KMS-11 (cell line): ENCODE results near the gene LDB2.

Source experiments
- H2AFZ ChIP-seq: fragments of 200-600 bp; sonication (generic); 2 replicates; pipeline ENCODE4 v1.6.1; 2016; ENCODE audit warnings: antibody characterized with exemption, mixed run types, low read depth
- H3K27ac ChIP-seq: fragments of 200-600 bp; sonication (generic); 2 replicates; pipeline ENCODE4 v1.6.1; 2016; ENCODE audit warnings: mild to moderate bottlenecking, mixed run types
- H3K27me3 ChIP-seq: fragments of 200-600 bp; sonication (generic); 2 replicates; pipeline ENCODE4 v1.6.1; 2017; ENCODE audit warnings: mild to moderate bottlenecking, low read depth, mixed run types, moderate library complexity; ENCODE audit not compliant: insufficient read depth
- H3K36me3 ChIP-seq: fragments of 200-600 bp; sonication (generic); 2 replicates; pipeline ENCODE4 v1.6.1; 2017; ENCODE audit warnings: mild to moderate bottlenecking, mixed run types; ENCODE audit not compliant: insufficient read depth
- H3K4me1 ChIP-seq: fragments of 200-600 bp; sonication (generic); 2 replicates; pipeline ENCODE4 v1.6.1; 2016; ENCODE audit warnings: mild to moderate bottlenecking, low read depth, mixed run types; ENCODE audit not compliant: poor library complexity, severe bottlenecking
- H3K4me2 ChIP-seq: fragments of 200-600 bp; sonication (generic); 2 replicates; pipeline ENCODE4 v1.7.0; 2016; ENCODE audit warnings: mild to moderate bottlenecking, mixed run types
- H3K4me3 ChIP-seq: fragments of 200-600 bp; sonication (generic); IDR thresholded peaks from 2 replicates; pipeline ENCODE4 v1.6.1; 2017; ENCODE audit warnings: low read depth, low read length, mixed read lengths; ENCODE audit not compliant: insufficient read depth
- H3K79me2 ChIP-seq: fragments of 200-600 bp; sonication (generic); 2 replicates; pipeline ENCODE4 v1.6.1; 2016; ENCODE audit warnings: low read depth, mixed run types; ENCODE audit not compliant: insufficient read depth
- H3K9ac ChIP-seq: fragments of 200-600 bp; sonication (generic); 2 replicates; pipeline ENCODE4 v1.6.1; 2016; ENCODE audit warnings: mild to moderate bottlenecking, mixed run types
- H4K20me1 ChIP-seq: fragments of 200-600 bp; sonication (generic); 2 replicates; pipeline ENCODE4 v1.6.1; 2016; ENCODE audit warnings: mild to moderate bottlenecking, mixed run types; ENCODE audit not compliant: insufficient read depth
- TF ChIP-seq, protein P1 (sequence below): fragments of 200-600 bp; sonication (generic); conservative IDR thresholded peaks from 2 replicates; pipeline ENCODE4 v1.6.1; 2017; ENCODE audit warnings: low read depth, mild to moderate bottlenecking, antibody characterized with exemption, low read length, moderate library complexity, mixed read lengths

LDB2 gene

GRCh38 chr4:16764622-16765021 lies 133.8 kb downstream of the LDB2 start:
- TF ChIP-seq, protein P1, sequence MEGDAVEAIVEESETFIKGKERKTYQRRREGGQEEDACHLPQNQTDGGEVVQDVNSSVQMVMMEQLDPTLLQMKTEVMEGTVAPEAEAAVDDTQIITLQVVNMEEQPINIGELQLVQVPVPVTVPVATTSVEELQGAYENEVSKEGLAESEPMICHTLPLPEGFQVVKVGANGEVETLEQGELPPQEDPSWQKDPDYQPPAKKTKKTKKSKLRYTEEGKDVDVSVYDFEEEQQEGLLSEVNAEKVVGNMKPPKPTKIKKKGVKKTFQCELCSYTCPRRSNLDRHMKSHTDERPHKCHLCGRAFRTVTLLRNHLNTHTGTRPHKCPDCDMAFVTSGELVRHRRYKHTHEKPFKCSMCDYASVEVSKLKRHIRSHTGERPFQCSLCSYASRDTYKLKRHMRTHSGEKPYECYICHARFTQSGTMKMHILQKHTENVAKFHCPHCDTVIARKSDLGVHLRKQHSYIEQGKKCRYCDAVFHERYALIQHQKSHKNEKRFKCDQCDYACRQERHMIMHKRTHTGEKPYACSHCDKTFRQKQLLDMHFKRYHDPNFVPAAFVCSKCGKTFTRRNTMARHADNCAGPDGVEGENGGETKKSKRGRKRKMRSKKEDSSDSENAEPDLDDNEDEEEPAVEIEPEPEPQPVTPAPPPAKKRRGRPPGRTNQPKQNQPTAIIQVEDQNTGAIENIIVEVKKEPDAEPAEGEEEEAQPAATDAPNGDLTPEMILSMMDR, result no peak
- H4K20me1 ChIP-seq, result no peaks in the 10 kb centered on the region
- H3K9ac ChIP-seq, result no peak overlapping the region
- no peak overlapping the region for H3K27ac ChIP-seq
- H3K4me2 ChIP-seq, result no peak overlapping the region
- no peak overlapping the region for H3K4me3 ChIP-seq
- no peaks in the 10 kb centered on the region for H3K4me1 ChIP-seq
- H3K36me3 ChIP-seq, result no peaks in the 10 kb centered on the region
- no peaks in the 10 kb centered on the region for H3K27me3 ChIP-seq
- H3K79me2 ChIP-seq, result no peaks in the 10 kb centered on the region
- H2AFZ ChIP-seq, result no peak overlapping the region

DNA sequence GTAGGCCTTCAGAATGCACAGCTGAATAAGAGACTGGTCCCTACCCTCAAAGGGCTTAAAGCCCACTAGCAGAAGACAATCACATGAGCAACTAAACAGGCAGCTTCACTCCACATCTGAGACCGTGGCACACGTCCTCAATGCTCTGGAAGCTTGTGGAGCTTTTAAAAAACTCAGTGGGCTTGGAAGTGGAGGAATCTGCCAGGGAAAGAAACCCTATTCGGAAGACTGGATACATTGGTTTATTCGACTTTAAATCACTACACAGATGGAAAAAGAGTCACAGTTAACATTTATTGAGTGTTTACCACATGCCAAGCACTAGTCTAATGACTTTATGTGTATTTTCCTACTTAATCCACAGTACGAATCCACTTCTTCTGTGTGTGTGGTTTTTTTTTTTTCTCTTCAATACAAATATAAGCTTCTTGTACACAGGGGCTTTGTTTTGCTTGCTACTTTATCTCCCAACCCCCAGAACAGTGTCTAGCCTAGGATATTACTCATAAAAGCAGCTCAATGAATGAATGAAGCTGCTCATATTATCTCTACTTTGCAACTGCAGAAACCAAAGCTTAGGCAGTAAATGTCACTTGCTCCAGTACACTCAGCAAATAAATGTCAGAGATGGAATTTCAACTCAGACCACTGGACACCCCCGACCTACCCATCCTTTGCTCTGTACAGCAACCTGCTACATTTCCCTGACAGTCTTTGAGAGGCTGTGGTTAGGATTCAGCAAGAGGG lies 137.7 kb downstream of the LDB2 start:
- TF ChIP-seq, protein P1, result no peak
- H3K4me2 ChIP-seq, result no peak overlapping the region
- no peak overlapping the region for H3K9ac ChIP-seq
- no peaks in the 10 kb centered on the region for H3K4me1 ChIP-seq
- H2AFZ ChIP-seq, result no peak overlapping the region
- no peaks in the 10 kb centered on the region for H3K27me3 ChIP-seq
- no peak overlapping the region for H3K27ac ChIP-seq
- H3K36me3 ChIP-seq, result no peaks in the 10 kb centered on the region
- H4K20me1 ChIP-seq, result no peaks in the 10 kb centered on the region
- no peak overlapping the region for H3K4me3 ChIP-seq
- no peaks in the 10 kb centered on the region for H3K79me2 ChIP-seq

- Histone ChIP-seq H3K9ac (no peak overlapping the region), H3K36me3 (no peaks in the 10 kb centered on the region), H4K20me1 (no peaks in the 10 kb centered on the region), H2AFZ (no peak overlapping the region), H3K4me2 (no peak overlapping the region), H3K79me2 (no peaks in the 10 kb centered on the region), H3K27ac (no peak overlapping the region), H3K4me1 (no peaks in the 10 kb centered on the region), H3K27me3 (no peaks in the 10 kb centered on the region), H3K4me3 (no peak overlapping the region)
- TF ChIP-seq, protein P1, result no peak
Measured at GRCh38 chr4:16759931-16760582, 138.4 kb downstream of the LDB2 start.

GRCh38 chr4:16758816-16759215 lies 139.6 kb downstream of the LDB2 start:
- Histone ChIP-seq H4K20me1 (no peaks in the 10 kb centered on the region), H3K27ac (no peak overlapping the region), H3K4me1 (no peaks in the 10 kb centered on the region), H3K4me3 (no peak overlapping the region), H3K27me3 (no peaks in the 10 kb centered on the region), H3K36me3 (no peaks in the 10 kb centered on the region), H3K79me2 (no peaks in the 10 kb centered on the region), H3K4me2 (no peak overlapping the region), H3K9ac (no peak overlapping the region), H2AFZ (no peak overlapping the region)
- TF ChIP-seq, protein P1, result no peak
